ENCODE measurements around the gene CRISPLD2.

DNA sequence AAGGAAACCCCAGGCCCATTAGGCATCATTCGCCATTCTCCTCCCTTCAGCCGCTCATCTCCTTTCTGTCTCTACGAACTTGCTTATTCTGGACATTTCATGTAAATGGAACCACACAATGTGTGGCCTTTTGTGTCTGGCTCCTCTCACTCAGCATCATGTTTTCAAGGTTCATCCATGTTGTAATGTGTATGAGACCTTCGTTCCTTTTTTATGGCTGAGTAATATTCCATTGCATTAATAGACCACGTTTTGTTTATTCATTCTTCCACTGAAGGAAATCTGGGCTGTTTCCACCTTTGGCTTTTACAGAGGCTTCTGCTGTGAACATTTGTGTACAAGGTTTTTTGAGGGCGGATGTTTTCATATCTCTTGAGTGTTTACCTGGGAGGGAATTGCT, 3.2 kb downstream of the CRISPLD2 start:
- TF ChIP-seq CTCF (IDR thresholded peaks at IDR 0.05): no peak
- TF ChIP-seq ESRRA (CRISPR knock-in tag; IDR thresholded peaks at IDR 0.05; ENCODE audit: borderline replicate concordance): no peak
- TF ChIP-seq ZBTB21 (CRISPR knock-in tag; IDR thresholded peaks at IDR 0.05; ENCODE audit: borderline replicate concordance): no peak
- no peak for TF ChIP-seq AFF4 (CRISPR knock-in tag; IDR thresholded peaks at IDR 0.05; ENCODE audit: borderline replicate concordance)
- TF ChIP-seq, protein P1, sequence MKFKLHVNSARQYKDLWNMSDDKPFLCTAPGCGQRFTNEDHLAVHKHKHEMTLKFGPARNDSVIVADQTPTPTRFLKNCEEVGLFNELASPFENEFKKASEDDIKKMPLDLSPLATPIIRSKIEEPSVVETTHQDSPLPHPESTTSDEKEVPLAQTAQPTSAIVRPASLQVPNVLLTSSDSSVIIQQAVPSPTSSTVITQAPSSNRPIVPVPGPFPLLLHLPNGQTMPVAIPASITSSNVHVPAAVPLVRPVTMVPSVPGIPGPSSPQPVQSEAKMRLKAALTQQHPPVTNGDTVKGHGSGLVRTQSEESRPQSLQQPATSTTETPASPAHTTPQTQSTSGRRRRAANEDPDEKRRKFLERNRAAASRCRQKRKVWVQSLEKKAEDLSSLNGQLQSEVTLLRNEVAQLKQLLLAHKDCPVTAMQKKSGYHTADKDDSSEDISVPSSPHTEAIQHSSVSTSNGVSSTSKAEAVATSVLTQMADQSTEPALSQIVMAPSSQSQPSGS (CRISPR knock-in tag; IDR thresholded peaks at IDR 0.05; ENCODE audit: borderline replicate concordance, low read depth): no peak
- TF ChIP-seq ZNF416 (CRISPR knock-in tag; IDR thresholded peaks at IDR 0.05): no peak
- no peak for TF ChIP-seq NFYB (CRISPR knock-in tag; conservative IDR thresholded peaks at IDR 0.05; ENCODE audit: low read depth)
- TF ChIP-seq ZNF263 (CRISPR knock-in tag; IDR thresholded peaks at IDR 0.05; ENCODE audit: low read depth): no peak

Data from WTC11 (cell line).